ENCODE data around the gene AK1.

GRCh38 chr9:127923046-127923445 is 45.6 kb upstream of the AK1 start:
- TF ChIP-seq CTCF (IDR thresholded peaks at IDR 0.05) (no peak), POLR2AphosphoS5 (IDR thresholded peaks at IDR 0.05; ENCODE audit: low read depth, low read length) (no peak)

Measured in Panc1 (cell line).